Adrenal gland (tissue), 12 donors: ENCODE data around the gene PAX6. TPM values are rescaled to one million over a fixed set of nuclear protein-coding genes. Genes with fewer than 3 reads are reported as not detected.
A peak's percentile ranks its signal among the peaks of the same experiment; 100 is the strongest.

ENCODE experiments used
- DNase-seq, 7 donors: peaks; one replicate each; pipeline ENCODE4 v3.0.0-alpha.2; 2019 to 2020
- H3K27ac ChIP-seq, 5 donors: fragments of 200-600 bp; sonication (generic) in 4 of 5; 1 replicate in 3 of 5; 2 replicates in 2 of 5; pipeline versions ENCODE4 v1.5.1 to v1.8.0; 2016 to 2020; ENCODE audit warnings: mild to moderate bottlenecking in 1 of 5
- H3K27me3 ChIP-seq: fragments of 200-600 bp; 2 replicates; pipeline ENCODE4 v1.8.0; 2021
- H3K36me3 ChIP-seq, 2 donors: fragments of 200-600 bp; replicated peaks in 1 of 2; 1 replicate in 1 of 2; 2 replicates in 1 of 2; pipeline versions ENCODE4 v1.5.1 to v1.8.0; 2018 to 2022
- H3K4me1 ChIP-seq, 2 donors: fragments of 200-600 bp; replicated peaks in 1 of 2; 1 replicate in 1 of 2; 2 replicates in 1 of 2; pipeline versions ENCODE4 v1.5.1 to v1.8.0; 2018 to 2021
- H3K4me3 ChIP-seq, 4 donors: fragments of 200-600 bp; sonication (generic) in 3 of 4; one replicate each; pipeline ENCODE4 v1.5.1; 2016 to 2018
- H3K9me3 ChIP-seq, 3 donors: fragments of 200-600 bp; sonication (generic) in 1 of 3; replicated peaks in 1 of 3; 1 replicate in 2 of 3; 2 replicates in 1 of 3; pipeline versions ENCODE4 v1.5.1 to v1.8.0; 2016 to 2021
- POLR2A ChIP-seq, 2 donors: fragments of 450-650 bp; IDR thresholded peaks; one replicate each; pipeline ENCODE4 v1.6.1; 2017; ENCODE audit warnings: antibody characterized with exemption in 2 of 2, mild to moderate bottlenecking in 2 of 2, moderate library complexity in 1 of 2
- WGBS, 4 donors: extraction: QIAGEN DNeasy Blood & Tissue Kit in 2 of 4; methylation state at CpG; one replicate each; pipeline versions ENCODE4 v1.1.5 to v1.1.7; 2013 to 2017; 5-methylcytosine and 5-hydroxymethylcytosine counted together
- intact Hi-C, 2 donors: fragments of 100-400 bp; cut with DNase I; formaldehyde crosslinking; loops; one replicate each; pipeline versions ENCODE4 v1.14.1 to v1.15.0; 2022 to 2023
- polyA plus RNA-seq, 3 donors: library from polyadenylated mRNA; stranded (reverse); fragments of 200-250 nt in 2 of 3; fragments of 350-450 nt in 1 of 3; fragmentation: Illumina TruSeq in 1 of 3; extraction: RNeasy Lipid Tissue Mini Kit (QIAGEN cat#74804) in 1 of 3; gene quantifications; one replicate each; pipeline ENCODE4 v1.2.3, GENCODE V29; 2013 to 2014
- total RNA-seq, 9 donors: library from RNA; depleted of rRNA in 4 of 9; stranded (reverse); fragments of >200 nt in 4 of 9; fragments of 120-200 nt in 1 of 9; fragmentation: NEBNext Ultra II Directional in 1 of 9; extraction: Animal tissue kit (Norgen Biotek cat#: 25700) in 1 of 9; gene quantifications; one replicate each; pipeline versions ENCODE4 v1.1.0 to v1.2.4, GENCODE V29; 2013 to 2023
- TF ChIP-seq, protein P1 (sequence below), 6 experiments: fragments of 450-650 bp in 4 of 6; fragments of 200-600 bp in 2 of 6; sonication (generic) in 1 of 6; IDR thresholded peaks; 1 replicate in 5 of 6; 2 replicates in 1 of 6; pipeline versions ENCODE4 v1.5.1 to v1.8.0; 2016 to 2021; ENCODE audit warnings: antibody characterized with exemption in 6 of 6, mild to moderate bottlenecking in 2 of 6, moderate library complexity in 1 of 6
- donor health status: healthy with polysubstance abuse.
- donor health status: Bipolar disorder and iron deficiency.
- donor health status: DM: yes; HTN: yes; CAD: no.
- donor health status: DM: no; HTN: no; CAD: no.
- donor health status: DM: no; HTN: no; CAD: no.
- donor health status: DM: yes; HTN: yes; CAD: no.

PAX6 gene
- total and polyA plus RNA-seq, 12 donors, result 0.08 to 3.7 (median 0.35) TPM; not detected in 3

DNA sequence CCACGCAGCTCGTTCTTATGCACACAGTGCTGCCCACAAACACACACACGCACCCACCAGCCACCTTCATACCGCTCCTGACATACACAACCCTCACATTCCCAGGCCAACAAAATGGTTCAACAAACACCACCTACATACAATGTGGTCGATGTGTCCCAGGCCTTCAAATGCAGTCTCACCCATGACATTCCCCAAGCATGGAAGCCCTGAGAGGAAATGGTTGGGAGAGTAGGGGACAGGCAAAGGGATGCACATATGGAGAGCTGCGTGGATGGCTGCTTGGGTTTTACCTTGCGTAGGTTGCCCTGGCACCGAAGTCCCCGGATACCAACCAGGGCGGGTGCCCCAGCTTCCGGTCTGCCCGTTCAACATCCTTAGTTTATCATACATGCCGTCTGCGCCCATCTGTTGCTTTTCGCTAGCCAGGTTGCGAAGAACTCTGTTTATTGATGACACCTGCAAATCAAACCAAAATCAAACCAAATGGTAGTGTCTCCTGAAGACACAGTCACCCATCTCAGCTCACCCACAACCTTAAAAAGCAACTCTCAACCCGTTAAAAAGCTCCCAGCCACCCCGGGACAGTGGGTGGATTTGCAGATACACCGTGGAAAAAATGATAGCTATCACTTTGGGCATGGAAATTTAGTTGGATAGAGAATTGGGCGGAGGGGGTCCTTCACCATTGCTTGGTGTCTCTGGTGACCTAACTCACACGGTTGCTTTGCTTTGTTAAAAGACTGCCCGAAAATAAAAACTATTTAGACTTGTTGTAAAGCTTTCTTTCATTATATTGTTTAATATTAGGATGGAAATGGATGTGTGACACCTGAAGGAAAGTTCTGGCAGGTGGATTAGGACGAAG, 10.5 kb downstream of the PAX6 start:
- Histone ChIP-seq H3K9me3 (no peaks in the 10 kb centered on the region), H3K4me3 (no peak overlapping the region), H3K27me3 (peaks cover 86% of the 10 kb centered on the region), H3K4me1 (peaks cover 0 to 21% of the 10 kb centered on the region in 2 donors), H3K27ac (no peak overlapping the region), H3K36me3 (no peaks in the 10 kb centered on the region)
- DNase-seq, result no peak
- intact Hi-C loops, result no loop called here
- 13 to 26% (median 19%) methylated on average over 23 of the region's 23 CpGs for WGBS, 4 donors
- TF ChIP-seq, protein P1, sequence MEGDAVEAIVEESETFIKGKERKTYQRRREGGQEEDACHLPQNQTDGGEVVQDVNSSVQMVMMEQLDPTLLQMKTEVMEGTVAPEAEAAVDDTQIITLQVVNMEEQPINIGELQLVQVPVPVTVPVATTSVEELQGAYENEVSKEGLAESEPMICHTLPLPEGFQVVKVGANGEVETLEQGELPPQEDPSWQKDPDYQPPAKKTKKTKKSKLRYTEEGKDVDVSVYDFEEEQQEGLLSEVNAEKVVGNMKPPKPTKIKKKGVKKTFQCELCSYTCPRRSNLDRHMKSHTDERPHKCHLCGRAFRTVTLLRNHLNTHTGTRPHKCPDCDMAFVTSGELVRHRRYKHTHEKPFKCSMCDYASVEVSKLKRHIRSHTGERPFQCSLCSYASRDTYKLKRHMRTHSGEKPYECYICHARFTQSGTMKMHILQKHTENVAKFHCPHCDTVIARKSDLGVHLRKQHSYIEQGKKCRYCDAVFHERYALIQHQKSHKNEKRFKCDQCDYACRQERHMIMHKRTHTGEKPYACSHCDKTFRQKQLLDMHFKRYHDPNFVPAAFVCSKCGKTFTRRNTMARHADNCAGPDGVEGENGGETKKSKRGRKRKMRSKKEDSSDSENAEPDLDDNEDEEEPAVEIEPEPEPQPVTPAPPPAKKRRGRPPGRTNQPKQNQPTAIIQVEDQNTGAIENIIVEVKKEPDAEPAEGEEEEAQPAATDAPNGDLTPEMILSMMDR (IDR thresholded peaks at IDR 0.05), result no peak
- TF ChIP-seq POLR2A (IDR thresholded peaks at IDR 0.05), result no peak

DNA sequence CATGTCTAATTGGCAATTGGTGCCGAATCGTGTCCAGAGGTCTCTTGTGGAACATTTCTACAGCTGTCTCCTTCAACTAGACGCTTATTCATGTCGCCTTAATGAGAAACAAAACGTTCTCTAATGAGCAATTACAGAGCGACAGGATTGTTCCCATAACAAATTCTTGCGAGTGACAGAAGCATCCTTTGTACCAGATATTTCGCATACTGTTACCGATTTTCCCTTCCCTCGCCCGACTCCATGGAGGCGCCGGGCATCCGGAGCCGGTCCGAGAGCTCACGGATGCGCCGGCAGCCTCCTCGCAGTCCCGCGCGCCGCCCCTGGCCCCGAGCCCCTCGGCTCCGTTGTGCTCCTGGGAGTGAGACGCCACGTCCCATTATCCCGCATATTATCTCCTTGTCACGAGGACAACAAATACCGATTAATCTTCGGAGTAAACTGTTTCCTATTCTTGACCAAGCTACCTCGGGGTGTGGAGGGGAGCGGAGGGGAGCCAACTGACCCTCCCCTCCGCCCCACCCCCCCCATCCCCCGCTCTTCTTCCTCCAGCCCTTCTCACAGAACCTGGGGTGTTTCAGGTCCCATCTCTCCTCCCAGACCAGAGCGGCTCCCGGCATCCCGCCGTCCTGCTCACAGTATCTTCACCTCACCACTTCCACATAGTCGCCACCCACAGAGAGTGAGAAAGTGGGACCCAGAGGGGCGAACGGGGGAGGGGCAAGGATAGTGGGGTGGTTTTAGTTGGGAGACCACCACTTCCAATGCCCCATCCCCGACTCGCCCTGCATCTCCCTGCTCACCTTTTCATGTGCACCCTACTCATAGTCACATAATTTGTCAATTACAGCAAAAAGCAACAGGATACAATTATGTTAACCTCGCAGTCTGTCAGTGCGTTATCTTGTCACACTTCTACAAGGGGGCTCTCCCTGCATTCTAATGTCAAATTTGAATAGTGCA, 11.4 kb downstream of the PAX6 start:
- Histone ChIP-seq H3K36me3 (no peaks in the 10 kb centered on the region), H3K27ac (no peak overlapping the region), H3K27me3 (peaks cover 76% of the 10 kb centered on the region), H3K9me3 (no peaks in the 10 kb centered on the region), H3K4me3 (peak overlapping the region in 1 of 4 donors; percentile 34), H3K4me1 (peaks cover 0 to 17% of the 10 kb centered on the region in 2 donors)
- TF ChIP-seq, protein P1 (IDR thresholded peaks at IDR 0.05), result no peak
- no peak for TF ChIP-seq POLR2A (IDR thresholded peaks at IDR 0.05)
- intact Hi-C loops, result no loop called here
- 4 to 10% (median 6%) methylated on average over 36 to 48 of the region's 48 CpGs for WGBS, 4 donors
- no peak for DNase-seq

DNA sequence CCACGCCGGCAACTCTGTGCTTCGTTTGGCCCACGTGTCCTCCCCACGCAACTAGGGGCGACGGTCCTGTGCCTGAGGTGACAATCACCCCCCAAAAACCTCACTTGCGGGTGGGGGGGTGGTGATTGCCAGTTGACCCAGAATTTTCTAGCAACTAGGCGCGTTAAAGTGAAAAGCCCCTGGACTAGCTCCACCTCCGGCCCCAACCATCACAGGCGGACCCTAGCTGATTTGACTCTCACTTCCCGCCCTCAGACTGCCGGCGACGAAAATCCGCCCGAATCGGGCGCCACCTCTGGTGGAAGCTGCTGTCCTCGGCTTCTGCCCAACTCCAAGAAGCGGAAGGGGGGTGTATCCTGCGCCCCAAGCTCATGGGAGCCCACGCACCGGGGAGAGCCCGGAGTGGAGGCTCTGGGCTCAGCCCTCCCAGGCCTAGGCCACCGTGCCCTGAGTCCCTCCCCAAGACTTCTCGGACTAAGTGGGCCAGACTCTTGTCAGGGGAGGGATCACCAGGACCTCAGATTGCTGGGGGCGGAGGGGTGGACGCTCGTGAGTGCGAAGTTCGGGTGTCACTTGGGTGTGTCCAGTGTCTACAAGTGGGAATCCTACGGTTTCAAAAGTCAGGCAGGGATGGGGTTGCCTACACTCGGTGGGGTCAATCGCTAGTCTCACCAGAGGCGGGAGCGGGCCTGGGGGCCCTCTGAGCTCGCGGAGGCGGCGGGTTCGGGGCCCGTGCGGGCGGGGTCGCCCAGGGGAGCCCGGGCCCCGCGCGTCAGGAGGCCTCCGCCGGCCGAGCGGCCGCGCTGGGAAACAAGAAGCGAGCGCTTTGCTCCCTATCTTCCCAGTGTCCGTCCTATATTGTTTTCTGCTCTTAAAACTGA, 12.3 kb downstream of the PAX6 start:
- H3K27ac ChIP-seq, result no peak overlapping the region
- no peaks in the 10 kb centered on the region for H3K36me3 ChIP-seq
- no peak for DNase-seq
- intact Hi-C loops, result no loop called here
- no peaks in the 10 kb centered on the region for H3K9me3 ChIP-seq
- H3K4me1 ChIP-seq, result peaks cover 0 to 16% of the 10 kb centered on the region in 2 donors
- peak overlapping the region in 1 of 4 donors; percentile 34 for H3K4me3 ChIP-seq
- TF ChIP-seq POLR2A (IDR thresholded peaks at IDR 0.05), result no peak
- TF ChIP-seq, protein P1 (IDR thresholded peaks at IDR 0.05), result no peak
- H3K27me3 ChIP-seq, result peaks cover 67% of the 10 kb centered on the region
- WGBS, 4 donors, result 4 to 8% (median 6%) methylated on average over 2 to 60 of the region's 60 CpGs
